Tibial nerve (tissue), 3 donors: ENCODE measurements around the gene ZNF283.
"Not testable (repeated sequence)": the region's sequence is repeated elsewhere in the genome, so short reads cannot be mapped to it uniquely, and the experiment has no call there.

Experiments
- CTCF ChIP-seq, 5 experiments: fragments of 200-600 bp in 3 of 5; fragments of 450-650 bp in 2 of 5; sonication (generic) in 3 of 5; IDR thresholded peaks; one replicate each; pipeline ENCODE4 v1.5.1; 2016 to 2019; ENCODE audit warnings: antibody characterized with exemption in 5 of 5, mild to moderate bottlenecking in 3 of 5, moderate library complexity in 2 of 5
- POLR2A ChIP-seq, 2 donors: fragments of 450-650 bp; IDR thresholded peaks; one replicate each; pipeline ENCODE4 v1.6.1; 2017; ENCODE audit warnings: antibody characterized with exemption in 2 of 2, mild to moderate bottlenecking in 2 of 2, moderate library complexity in 2 of 2

GRCh38 chr19:43824572-43824971 is 2.5 kb upstream of the ZNF283 start:
- TF ChIP-seq CTCF, POLR2A (IDR thresholded peaks at IDR 0.05): not testable (repeated sequence)
